GM18526 (cell line): ENCODE measurements around the gene CIB4.

Experiments
- POLR2A ChIP-seq: IDR thresholded peaks from 3 replicates; pipeline ENCODE4 v1.6.1; 2011; ENCODE audit not compliant: insufficient read length; ENCODE audit errors: extremely low read depth

Gene CIB4

GRCh38 chr2:26569216-26570082 lies 71.7 kb downstream of the CIB4 start:
- TF ChIP-seq POLR2A: no peak

- no peak for TF ChIP-seq POLR2A
Measured at GRCh38 chr2:26568076-26568890, 72.9 kb downstream of the CIB4 start.

- no peak for TF ChIP-seq POLR2A
Measured at GRCh38 chr2:26567534-26567933, 73.6 kb downstream of the CIB4 start.

GRCh38 chr2:26566081-26566375 lies 75.1 kb downstream of the CIB4 start:
- no peak for TF ChIP-seq POLR2A

GRCh38 chr2:26564121-26564644 lies 77.0 kb downstream of the CIB4 start:
- TF ChIP-seq POLR2A: no peak

GRCh38 chr2:26563686-26564085 lies 77.5 kb downstream of the CIB4 start:
- TF ChIP-seq POLR2A: no peak

GRCh38 chr2:26562811-26563645 lies 78.1 kb downstream of the CIB4 start:
- no peak for TF ChIP-seq POLR2A

GRCh38 chr2:26561918-26562810 lies 79.0 kb downstream of the CIB4 start:
- no peak for TF ChIP-seq POLR2A

- no peak for TF ChIP-seq POLR2A
Measured at GRCh38 chr2:26561376-26561775, 79.8 kb downstream of the CIB4 start.

GRCh38 chr2:26560892-26561291 lies 80.3 kb downstream of the CIB4 start:
- TF ChIP-seq POLR2A: no peak

- TF ChIP-seq POLR2A: no peak
Measured at GRCh38 chr2:26559556-26559955, 81.6 kb downstream of the CIB4 start.

GRCh38 chr2:26559044-26559405 lies 82.1 kb downstream of the CIB4 start:
- TF ChIP-seq POLR2A: no peak

- no peak for TF ChIP-seq POLR2A
Measured at GRCh38 chr2:26558271-26559043, 82.7 kb downstream of the CIB4 start.
